ENCODE results near the gene TRDN. TPM values are rescaled to one million over a fixed set of nuclear protein-coding genes. Genes with fewer than 3 reads are reported as not detected.

TRDN gene
- total RNA-seq, 4 donors from 2014 or later, result under 0.01 to 5.6 (median 1.6) TPM; not detected in 1

DNA sequence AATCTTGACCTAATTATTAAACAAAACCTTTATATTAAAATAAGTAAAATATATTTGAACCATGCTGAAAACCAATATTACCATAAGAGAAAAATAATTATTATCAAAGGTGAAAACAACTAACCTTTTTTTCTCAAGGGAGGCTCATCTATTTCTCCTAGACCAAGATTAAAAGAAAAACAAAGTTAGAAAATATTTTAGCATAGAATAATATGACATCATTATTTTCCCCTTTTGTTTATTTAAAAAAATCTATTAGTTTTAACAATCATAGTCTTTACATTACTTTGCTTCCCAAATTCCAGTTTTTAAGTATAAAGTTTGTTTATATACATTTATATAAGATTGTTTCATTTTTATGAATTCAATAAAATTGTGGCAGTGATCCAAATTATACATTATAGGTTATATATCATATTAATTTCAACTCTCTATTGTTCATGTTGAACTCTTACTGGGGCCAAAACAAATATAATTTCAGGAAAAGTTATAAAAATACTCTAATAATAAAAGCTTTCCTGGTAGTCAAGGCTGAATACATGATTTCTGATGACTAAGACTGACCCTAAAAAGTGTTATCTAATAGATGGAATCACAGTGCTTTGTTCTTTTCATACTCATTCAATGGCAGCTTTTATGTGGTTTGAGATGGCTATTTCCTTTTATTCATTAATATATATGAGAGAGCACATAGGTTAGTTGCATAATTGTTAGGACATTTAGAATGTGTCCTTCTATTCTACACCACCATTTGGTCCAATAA is 89.4 kb downstream of the TRDN start:
- no peak for DNase-seq
- no peaks in the 10 kb centered on the region for H3K36me3 ChIP-seq
- H3K4me1 ChIP-seq, result no peaks in the 10 kb centered on the region
- no peak overlapping the region for H3K27ac ChIP-seq
- H3K4me3 ChIP-seq, result no peak overlapping the region
- H3K27me3 ChIP-seq, result no peaks in the 10 kb centered on the region
- intact Hi-C loops (cut with DNase I; ENCODE audit: low total_unique reads), result no loop called here
- no peaks in the 10 kb centered on the region for H3K9me3 ChIP-seq
- TF ChIP-seq POLR2A (IDR thresholded peaks at IDR 0.05), result no peak

DNA sequence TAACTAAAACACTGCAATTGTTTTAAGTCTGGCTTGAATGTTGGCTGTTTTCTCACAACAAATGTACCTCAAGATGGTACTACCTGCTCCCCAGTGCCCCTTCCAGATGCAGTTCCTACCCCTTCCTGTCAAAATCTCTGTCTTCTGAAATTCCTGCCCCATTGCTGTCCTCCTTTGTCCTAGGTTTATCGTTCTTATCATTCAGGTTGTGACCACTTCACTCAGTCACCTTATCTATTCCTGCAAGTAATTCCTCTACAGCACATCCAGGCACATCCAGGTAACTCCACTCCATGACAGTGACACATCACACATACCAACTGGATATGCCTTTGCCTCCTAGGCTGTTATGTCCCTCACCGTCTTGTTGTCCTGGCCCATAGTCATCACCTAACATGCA is 90.2 kb downstream of the TRDN start:
- TF ChIP-seq POLR2A (IDR thresholded peaks at IDR 0.05), result no peak
- TF ChIP-seq, protein P1, sequence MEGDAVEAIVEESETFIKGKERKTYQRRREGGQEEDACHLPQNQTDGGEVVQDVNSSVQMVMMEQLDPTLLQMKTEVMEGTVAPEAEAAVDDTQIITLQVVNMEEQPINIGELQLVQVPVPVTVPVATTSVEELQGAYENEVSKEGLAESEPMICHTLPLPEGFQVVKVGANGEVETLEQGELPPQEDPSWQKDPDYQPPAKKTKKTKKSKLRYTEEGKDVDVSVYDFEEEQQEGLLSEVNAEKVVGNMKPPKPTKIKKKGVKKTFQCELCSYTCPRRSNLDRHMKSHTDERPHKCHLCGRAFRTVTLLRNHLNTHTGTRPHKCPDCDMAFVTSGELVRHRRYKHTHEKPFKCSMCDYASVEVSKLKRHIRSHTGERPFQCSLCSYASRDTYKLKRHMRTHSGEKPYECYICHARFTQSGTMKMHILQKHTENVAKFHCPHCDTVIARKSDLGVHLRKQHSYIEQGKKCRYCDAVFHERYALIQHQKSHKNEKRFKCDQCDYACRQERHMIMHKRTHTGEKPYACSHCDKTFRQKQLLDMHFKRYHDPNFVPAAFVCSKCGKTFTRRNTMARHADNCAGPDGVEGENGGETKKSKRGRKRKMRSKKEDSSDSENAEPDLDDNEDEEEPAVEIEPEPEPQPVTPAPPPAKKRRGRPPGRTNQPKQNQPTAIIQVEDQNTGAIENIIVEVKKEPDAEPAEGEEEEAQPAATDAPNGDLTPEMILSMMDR (IDR thresholded peaks at IDR 0.05), result no peak
- H3K9me3 ChIP-seq, result no peaks in the 10 kb centered on the region
- no peak for DNase-seq
- no peak overlapping the region for H3K4me3 ChIP-seq
- no peaks in the 10 kb centered on the region for H3K36me3 ChIP-seq
- intact Hi-C loops (cut with DNase I; ENCODE audit: low total_unique reads), result no loop called here
- no peaks in the 10 kb centered on the region for H3K4me1 ChIP-seq
- H3K27me3 ChIP-seq, result no peaks in the 10 kb centered on the region
- H3K27ac ChIP-seq, result no peak overlapping the region

DNA sequence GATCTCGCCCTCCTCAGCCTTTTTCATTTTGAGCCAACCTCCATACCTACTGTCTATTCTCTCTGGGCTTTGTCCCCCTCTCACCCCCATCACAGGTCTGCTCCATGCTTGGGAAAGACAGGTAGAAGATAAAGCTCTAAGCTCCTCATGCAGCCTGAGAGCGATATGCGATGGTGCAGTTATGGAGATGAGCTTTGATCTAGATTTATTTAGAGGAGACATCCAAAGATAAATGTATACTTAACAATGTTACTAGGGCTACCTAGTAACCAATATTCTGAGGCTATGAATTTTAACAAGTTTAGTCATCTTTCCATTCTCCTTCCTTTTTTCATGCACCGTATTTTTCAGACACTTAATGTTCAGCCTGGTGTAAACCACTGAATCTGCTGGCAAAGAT is 95.3 kb downstream of the TRDN start:
- intact Hi-C loops (cut with DNase I; ENCODE audit: low total_unique reads), result no loop called here
- H3K4me1 ChIP-seq, result no peaks in the 10 kb centered on the region

DNA sequence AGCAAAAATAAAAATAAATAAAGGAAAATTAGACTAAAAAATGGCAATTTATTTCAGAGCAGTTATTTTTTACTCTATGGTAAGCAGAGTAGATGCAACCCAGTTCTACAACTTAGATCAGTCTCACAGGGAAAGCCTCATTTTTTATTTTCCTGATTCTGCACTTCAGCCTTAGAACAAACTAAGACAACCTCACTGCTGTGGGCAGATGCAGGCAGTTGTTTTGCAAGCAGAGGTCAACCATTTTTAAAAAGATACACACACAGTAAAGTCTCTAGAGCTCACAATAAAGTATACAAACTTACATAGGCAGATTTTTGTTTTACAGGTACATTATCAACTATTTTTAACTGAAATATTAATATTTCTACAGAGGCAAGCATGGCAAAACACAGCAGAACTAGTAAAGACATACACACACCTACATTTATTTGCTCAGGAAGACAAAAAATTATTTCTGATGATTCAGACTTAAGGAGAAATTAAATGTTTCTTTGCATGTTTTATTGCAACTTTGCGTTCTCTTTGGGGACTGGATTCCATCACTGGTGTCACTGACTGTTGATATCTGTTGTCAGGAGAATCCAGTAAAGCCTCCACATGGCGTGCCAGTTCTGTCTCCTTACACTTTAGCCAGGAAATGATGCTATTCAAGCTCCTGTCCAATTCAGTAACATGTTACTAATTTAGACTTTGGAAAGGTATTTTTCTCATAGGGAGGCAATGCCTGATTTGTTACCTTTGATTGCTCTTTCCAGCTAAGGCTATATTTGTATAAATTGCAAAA is 102.7 kb downstream of the TRDN start:
- Histone ChIP-seq H3K4me3 (no peak overlapping the region), H3K27me3 (no peaks in the 10 kb centered on the region), H3K4me1 (no peaks in the 10 kb centered on the region), H3K27ac (no peak overlapping the region), H3K36me3 (no peaks in the 10 kb centered on the region), H3K9me3 (no peaks in the 10 kb centered on the region)
- intact Hi-C loops (cut with DNase I; ENCODE audit: low total_unique reads), result no loop called here
- no peak for DNase-seq
- TF ChIP-seq, protein P1 (IDR thresholded peaks at IDR 0.05), result no peak
- no peak for TF ChIP-seq POLR2A (IDR thresholded peaks at IDR 0.05)

More for the DNA sequence above, 95.3 kb downstream of the TRDN start:
- DNase-seq, result no peak
- no peaks in the 10 kb centered on the region for H3K27me3 ChIP-seq
- no peaks in the 10 kb centered on the region for H3K36me3 ChIP-seq
- TF ChIP-seq, protein P1 (IDR thresholded peaks at IDR 0.05), result no peak
- TF ChIP-seq POLR2A (IDR thresholded peaks at IDR 0.05), result no peak
- no peak overlapping the region for H3K27ac ChIP-seq
- H3K9me3 ChIP-seq, result no peaks in the 10 kb centered on the region
- H3K4me3 ChIP-seq, result no peak overlapping the region

DNA sequence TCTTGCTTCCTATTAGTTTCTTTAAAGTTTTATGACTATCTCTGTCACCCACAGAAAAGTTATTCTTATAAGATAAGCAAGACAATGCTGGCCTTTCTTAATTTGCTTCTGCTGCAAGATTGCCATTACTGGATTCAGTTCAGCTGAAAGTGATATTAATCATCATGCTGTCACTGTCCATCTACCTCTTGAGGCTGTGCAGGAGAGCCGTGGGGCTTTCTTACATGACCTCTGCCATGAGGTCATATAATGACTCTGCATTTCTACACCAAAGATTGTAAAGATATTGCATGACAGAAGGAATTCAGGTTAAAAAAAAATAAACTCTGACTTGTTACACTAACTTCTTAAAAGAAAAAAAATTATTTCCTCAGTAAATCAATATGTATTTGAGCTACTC is 106.9 kb downstream of the TRDN start:
- DNase-seq, result no peak
- H3K27ac ChIP-seq, result no peak overlapping the region
- H3K36me3 ChIP-seq, result no peaks in the 10 kb centered on the region
- intact Hi-C loops (cut with DNase I; ENCODE audit: low total_unique reads), result no loop called here
- H3K4me3 ChIP-seq, result no peak overlapping the region
- H3K27me3 ChIP-seq, result no peaks in the 10 kb centered on the region
- H3K9me3 ChIP-seq, result no peaks in the 10 kb centered on the region
- TF ChIP-seq, protein P1 (IDR thresholded peaks at IDR 0.05), result no peak
- no peak for TF ChIP-seq POLR2A (IDR thresholded peaks at IDR 0.05)
- no peaks in the 10 kb centered on the region for H3K4me1 ChIP-seq
